GM18507 (cell line): ENCODE data around the gene KMO.

Source experiments
- DNase-seq: peaks from one replicate; pipeline ENCODE4 v3.0.0; 2011; ENCODE audit warnings: low read depth; ENCODE audit not compliant: insufficient read length; ENCODE audit errors: extremely low spot score
- FAIRE-seq: peaks from 2 replicates; lab custom pipeline; 2011; peaks lifted over from hg19 to GRCh38; lab: Jason Lieb, UNC

KMO gene

GRCh38 chr1:241640149-241640866 lies 108.1 kb downstream of the KMO start, which contains the start of the genes CHML and OPN3:
Gene CHML, minus strand, starts transcription at chr1:241640369. Its CDS starts 4,603 bp downstream, at chr1:241635766.
Gene OPN3, minus strand, starts transcription at chr1:241640369. Its CDS starts 115 bp downstream, at chr1:241640254.
- DNase-seq = peak; percentile 88
- FAIRE-seq = peak; percentile 78

GRCh38 chr1:241640867-241641622 lies 108.9 kb downstream of the KMO start:
- FAIRE-seq (no peak), DNase-seq (no peak)

GRCh38 chr1:241641773-241642592 lies 109.8 kb downstream of the KMO start:
- no peak for FAIRE-seq
- DNase-seq = no peak

- no peak for FAIRE-seq
- DNase-seq = no peak
Observed at GRCh38 chr1:241642593-241642944, 110.4 kb downstream of the KMO start.

- FAIRE-seq = no peak
- DNase-seq = no peak
Observed at GRCh38 chr1:241644259-241644658, 112.1 kb downstream of the KMO start.

GRCh38 chr1:241645199-241645598 lies 113.0 kb downstream of the KMO start:
- FAIRE-seq = no peak
- no peak for DNase-seq
